GM23338 (cell line): Measurements from ENCODE around the gene CST1.
"Not testable (repeated sequence)": the region's sequence is repeated elsewhere in the genome, so short reads cannot be mapped to it uniquely, and the experiment has no call there.

Experiments
- CTCF ChIP-seq, 2 experiments: fragments of 200-600 bp in 1 of 2; sonication (generic) in 1 of 2; conservative IDR thresholded peaks; 2 replicates each; pipeline versions ENCODE4 v1.5.1 to v1.6.1; 2016 to 2017; ENCODE audit warnings: antibody characterized with exemption in 2 of 2, low read depth in 2 of 2, mild to moderate bottlenecking in 2 of 2, moderate library complexity in 1 of 2
- ETS1 ChIP-seq: IDR thresholded peaks from 2 replicates; pipeline ENCODE4 v1.6.1; 2016; ENCODE audit warnings: antibody characterized with exemption
- EZH2 ChIP-seq: fragments of 200-600 bp; sonication (generic); IDR thresholded peaks from one replicate; pipeline ENCODE4 v1.8.0; 2017; ENCODE audit warnings: antibody characterized with exemption, mild to moderate bottlenecking, low read depth; ENCODE audit not compliant: unreplicated experiment
- EZH2phosphoT487 ChIP-seq: fragments of 200-600 bp; sonication (generic); IDR thresholded peaks from one replicate; pipeline ENCODE4 v1.8.1; 2018; ENCODE audit warnings: antibody characterized with exemption; ENCODE audit not compliant: unreplicated experiment
- POLR2AphosphoS5 ChIP-seq: IDR thresholded peaks from 2 replicates; pipeline ENCODE4 v1.6.1; 2016; ENCODE audit warnings: antibody characterized with exemption, low read depth
- REST ChIP-seq: IDR thresholded peaks from one replicate; pipeline ENCODE4 v1.6.1; 2018; ENCODE audit warnings: antibody characterized with exemption; ENCODE audit not compliant: unreplicated experiment

GRCh38 chr20:23722851-23723250 is 27.9 kb downstream of the CST1 start:
- peak in 1 of 2 experiments; percentile 24; a peak in 1 of 4 replicates for TF ChIP-seq CTCF (conservative IDR thresholded peaks at IDR 0.05; ENCODE audit: low read depth in 2 of 2)
- TF ChIP-seq REST, EZH2, POLR2AphosphoS5, EZH2phosphoT487, ETS1: not testable (repeated sequence)
